Neural progenitor cell (in vitro differentiated cells): ENCODE data around the gene CIDEC.

ENCODE experiments used
- EZH2 ChIP-seq: fragments of 200-600 bp; sonication (generic); IDR thresholded peaks from 2 replicates; pipeline ENCODE4 v1.6.1; 2017; ENCODE audit warnings: antibody characterized with exemption, mild to moderate bottlenecking, moderate library complexity
- EZH2phosphoT487 ChIP-seq: fragments of 200-600 bp; sonication (generic); IDR thresholded peaks from 2 replicates; pipeline ENCODE4 v1.6.1; 2017; ENCODE audit warnings: antibody characterized with exemption
- TF ChIP-seq, protein P1 (sequence below): fragments of 200-600 bp; sonication (generic); IDR thresholded peaks from 2 replicates; pipeline ENCODE4 v1.5.1; 2017; ENCODE audit warnings: antibody characterized with exemption, mild to moderate bottlenecking

DNA sequence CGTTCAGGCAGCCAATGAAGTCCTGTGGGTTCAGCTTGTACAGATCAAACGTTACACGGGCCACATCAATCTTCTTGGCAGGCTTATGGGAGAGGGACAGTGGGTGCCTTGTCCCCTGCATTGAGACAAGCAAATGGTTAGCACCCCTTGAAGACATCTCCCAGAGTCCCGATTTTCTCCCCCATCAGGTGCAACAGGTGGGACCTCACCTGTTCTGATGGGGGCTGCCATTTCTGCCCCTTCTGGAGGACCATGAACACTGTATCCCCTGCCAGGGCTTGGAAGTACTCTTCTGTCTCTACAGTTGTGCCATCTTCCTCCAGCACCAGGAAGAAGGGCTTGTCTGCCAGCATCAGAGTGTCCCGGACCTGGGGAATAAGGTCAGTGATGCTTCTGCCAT, 10.1 kb downstream of the CIDEC start:
- TF ChIP-seq, protein P1, sequence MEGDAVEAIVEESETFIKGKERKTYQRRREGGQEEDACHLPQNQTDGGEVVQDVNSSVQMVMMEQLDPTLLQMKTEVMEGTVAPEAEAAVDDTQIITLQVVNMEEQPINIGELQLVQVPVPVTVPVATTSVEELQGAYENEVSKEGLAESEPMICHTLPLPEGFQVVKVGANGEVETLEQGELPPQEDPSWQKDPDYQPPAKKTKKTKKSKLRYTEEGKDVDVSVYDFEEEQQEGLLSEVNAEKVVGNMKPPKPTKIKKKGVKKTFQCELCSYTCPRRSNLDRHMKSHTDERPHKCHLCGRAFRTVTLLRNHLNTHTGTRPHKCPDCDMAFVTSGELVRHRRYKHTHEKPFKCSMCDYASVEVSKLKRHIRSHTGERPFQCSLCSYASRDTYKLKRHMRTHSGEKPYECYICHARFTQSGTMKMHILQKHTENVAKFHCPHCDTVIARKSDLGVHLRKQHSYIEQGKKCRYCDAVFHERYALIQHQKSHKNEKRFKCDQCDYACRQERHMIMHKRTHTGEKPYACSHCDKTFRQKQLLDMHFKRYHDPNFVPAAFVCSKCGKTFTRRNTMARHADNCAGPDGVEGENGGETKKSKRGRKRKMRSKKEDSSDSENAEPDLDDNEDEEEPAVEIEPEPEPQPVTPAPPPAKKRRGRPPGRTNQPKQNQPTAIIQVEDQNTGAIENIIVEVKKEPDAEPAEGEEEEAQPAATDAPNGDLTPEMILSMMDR, result no peak
- no peak for TF ChIP-seq EZH2phosphoT487
- TF ChIP-seq EZH2, result no peak
